Trophoblast cell (in vitro differentiated cells and primary cell): ENCODE results near the gene PRMT9.

ENCODE experiments used
- DNase-seq, 2 donors: peaks; one replicate each; pipeline ENCODE4 v3.0.0-alpha.2; 2016
- H2AFZ ChIP-seq: 2 replicates; pipeline ENCODE4 v1.6.1; 2013; ENCODE audit warnings: low read length, moderate library complexity, mild to moderate bottlenecking; ENCODE audit not compliant: insufficient read depth, poor library complexity
- H2AK5ac ChIP-seq: 2 replicates; pipeline ENCODE4 v1.6.1; 2013; ENCODE audit warnings: mild to moderate bottlenecking, low read length
- H2BK120ac ChIP-seq: 2 replicates; pipeline ENCODE4 v1.6.1; 2013; ENCODE audit warnings: low read length, mild to moderate bottlenecking, moderate library complexity; ENCODE audit not compliant: insufficient read depth, poor library complexity
- H2BK12ac ChIP-seq: 2 replicates; pipeline ENCODE4 v1.6.1; 2013; ENCODE audit warnings: mild to moderate bottlenecking, low read length, moderate library complexity
- H2BK5ac ChIP-seq: 2 replicates; pipeline ENCODE4 v1.6.1; 2013; ENCODE audit warnings: low read length, low read depth, moderate library complexity, mild to moderate bottlenecking; ENCODE audit not compliant: poor library complexity
- H3K14ac ChIP-seq: 2 replicates; pipeline ENCODE4 v1.6.1; 2013; ENCODE audit warnings: mild to moderate bottlenecking, low read length
- H3K18ac ChIP-seq: 2 replicates; pipeline ENCODE4 v1.6.1; 2013; ENCODE audit warnings: mild to moderate bottlenecking, low read length
- H3K23ac ChIP-seq: 2 replicates; pipeline ENCODE4 v1.6.1; 2013; ENCODE audit warnings: low read length
- H3K27ac ChIP-seq: 2 replicates; pipeline ENCODE4 v1.5.1; 2013; ENCODE audit warnings: low read depth, mild to moderate bottlenecking, inconsistent platforms, low read length, moderate library complexity
- H3K27me3 ChIP-seq: 2 replicates; pipeline ENCODE4 v1.6.1; 2013; ENCODE audit warnings: inconsistent platforms, mild to moderate bottlenecking, low read length, moderate library complexity; ENCODE audit not compliant: insufficient read depth
- H3K36me3 ChIP-seq, 2 experiments: 1 replicate in 1 of 2; 2 replicates in 1 of 2; pipeline ENCODE4 v1.6.1; 2013; ENCODE audit warnings: low read length in 2 of 2, mild to moderate bottlenecking in 2 of 2, moderate library complexity in 1 of 2; ENCODE audit not compliant: insufficient read depth in 2 of 2, control insufficient read depth in 1 of 2
- H3K4ac ChIP-seq: 2 replicates; pipeline ENCODE4 v1.6.1; 2013; ENCODE audit warnings: low read depth, mild to moderate bottlenecking, low read length, moderate library complexity
- H3K4me1 ChIP-seq, 2 experiments: 1 replicate in 1 of 2; 2 replicates in 1 of 2; pipeline ENCODE4 v1.6.1; 2013; ENCODE audit warnings: low read length in 2 of 2, mild to moderate bottlenecking in 2 of 2, moderate library complexity in 1 of 2; ENCODE audit not compliant: insufficient read depth in 2 of 2, control insufficient read depth in 1 of 2
- H3K4me2 ChIP-seq: 2 replicates; pipeline ENCODE4 v1.6.1; 2013; ENCODE audit warnings: inconsistent platforms, mild to moderate bottlenecking, low read length, moderate library complexity
- H3K4me3 ChIP-seq: 2 replicates; pipeline ENCODE4 v1.5.1; 2013; ENCODE audit warnings: mild to moderate bottlenecking, low read depth, low read length, inconsistent platforms
- H3K79me1 ChIP-seq: one replicate; pipeline ENCODE4 v1.6.1; 2013; ENCODE audit warnings: low read length
- H3K79me2 ChIP-seq: 2 replicates; pipeline ENCODE4 v1.6.1; 2013; ENCODE audit warnings: low read length, mild to moderate bottlenecking; ENCODE audit not compliant: control insufficient read depth, insufficient read depth, poor library complexity
- H3K9ac ChIP-seq: 2 replicates; pipeline ENCODE4 v1.6.1; 2013; ENCODE audit warnings: mild to moderate bottlenecking, low read length
- H3K9me3 ChIP-seq: 2 replicates; pipeline ENCODE4 v1.6.1; 2013; ENCODE audit warnings: low read depth, mild to moderate bottlenecking, control low read depth, inconsistent platforms, low read length; ENCODE audit not compliant: insufficient read depth
- H4K12ac ChIP-seq: 2 replicates; pipeline ENCODE4 v1.6.1; 2013; ENCODE audit warnings: low read depth, mild to moderate bottlenecking, low read length, moderate library complexity
- H4K8ac ChIP-seq: 2 replicates; pipeline ENCODE4 v1.6.1; 2013; ENCODE audit warnings: low read depth, mild to moderate bottlenecking, low read length, moderate library complexity
- H4K91ac ChIP-seq: one replicate; pipeline ENCODE4 v1.6.1; 2013; ENCODE audit warnings: low read depth, mild to moderate bottlenecking, low read length, moderate library complexity
- WGBS: extraction: QIAGEN DNeasy Blood & Tissue Kit; methylation state at CpG from one replicate; pipeline ENCODE4 v1.1.7; 2013; ENCODE audit warnings: missing lambda C conversion rate; ENCODE audit not compliant: insufficient read length, insufficient coverage; ENCODE audit errors: extremely low coverage; 5-methylcytosine and 5-hydroxymethylcytosine counted together

PRMT9 gene

DNA sequence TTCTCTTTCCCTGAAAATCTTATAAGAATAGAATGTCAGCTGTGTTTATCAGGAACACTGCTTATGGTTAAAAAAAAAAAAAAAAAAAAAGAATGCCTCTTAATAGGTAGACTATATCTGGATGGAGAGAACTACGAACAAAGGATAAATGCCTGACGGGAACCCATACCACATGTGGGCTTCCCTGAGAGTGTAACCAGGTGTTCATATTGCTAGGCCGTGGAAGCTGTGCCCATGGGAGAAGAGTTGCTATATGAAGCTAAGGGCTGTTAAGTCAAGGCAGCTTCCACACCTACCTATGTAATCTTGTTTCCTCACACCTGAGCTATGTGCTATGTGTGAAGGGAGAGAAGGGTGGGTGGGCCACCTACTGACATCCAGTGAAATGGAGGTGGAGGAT is 39.5 kb downstream of the PRMT9 start:
- Histone ChIP-seq H3K14ac (no peak overlapping the region), H3K4me3 (no peak overlapping the region), H2AFZ (no peak overlapping the region), H2BK120ac (no peak overlapping the region), H3K4ac (no peak overlapping the region), H2BK5ac (no peak overlapping the region), H3K9me3 (no peaks in the 10 kb centered on the region), H2AK5ac (no peak overlapping the region), H3K9ac (no peak overlapping the region), H3K4me1 (no peaks in the 10 kb centered on the region), H2BK12ac (no peak overlapping the region), H4K12ac (no peak overlapping the region), H3K23ac (no peak overlapping the region), H3K18ac (no peak overlapping the region), H3K27me3 (no peaks in the 10 kb centered on the region), H3K36me3 (no peaks in the 10 kb centered on the region), H3K79me1 (no peaks in the 10 kb centered on the region), H3K27ac (no peak overlapping the region), H3K4me2 (no peak overlapping the region), H4K8ac (no peak overlapping the region), H3K79me2 (no peaks in the 10 kb centered on the region), H4K91ac (no peak overlapping the region)
- peak; percentile 11 to 13 for DNase-seq
- WGBS: no CpG with 5 or more reads among the region's 3 CpGs

DNA sequence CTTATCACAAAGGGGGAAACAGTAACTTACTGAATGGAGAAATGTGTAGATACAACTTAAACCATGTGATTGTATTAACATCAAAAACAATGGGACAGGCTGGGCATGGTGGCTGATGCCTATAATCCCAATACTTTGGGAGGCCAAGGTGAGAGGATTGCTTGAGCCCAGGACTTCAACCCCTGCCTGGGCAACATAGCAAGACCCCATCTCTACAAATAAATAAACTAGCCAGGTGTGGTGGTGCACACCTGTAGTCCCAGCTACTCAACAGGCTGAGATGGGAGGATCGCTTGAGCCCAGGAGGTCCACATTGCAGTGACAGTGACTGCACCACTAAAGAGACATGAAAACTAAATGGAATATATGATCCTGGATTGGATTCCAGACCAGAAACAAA is 40.3 kb downstream of the PRMT9 start:
- H2AFZ ChIP-seq: no peak overlapping the region
- no peak overlapping the region for H3K4me2 ChIP-seq
- H3K18ac ChIP-seq: no peak overlapping the region
- no peaks in the 10 kb centered on the region for H3K36me3 ChIP-seq
- no peaks in the 10 kb centered on the region for H3K27me3 ChIP-seq
- H2BK12ac ChIP-seq: no peak overlapping the region
- no peak overlapping the region for H3K27ac ChIP-seq
- DNase-seq: no peak
- WGBS: no CpG with 5 or more reads among the region's 1 CpG
- H3K79me1 ChIP-seq: no peaks in the 10 kb centered on the region
- no peak overlapping the region for H2AK5ac ChIP-seq
- no peaks in the 10 kb centered on the region for H3K79me2 ChIP-seq
- no peak overlapping the region for H2BK120ac ChIP-seq
- no peak overlapping the region for H3K9ac ChIP-seq
- H4K12ac ChIP-seq: no peak overlapping the region
- H3K4ac ChIP-seq: no peak overlapping the region
- no peak overlapping the region for H3K4me3 ChIP-seq
- H3K9me3 ChIP-seq: no peaks in the 10 kb centered on the region
- no peak overlapping the region for H3K14ac ChIP-seq
- H3K4me1 ChIP-seq: no peaks in the 10 kb centered on the region
- no peak overlapping the region for H2BK5ac ChIP-seq
- no peak overlapping the region for H4K91ac ChIP-seq
- no peak overlapping the region for H3K23ac ChIP-seq
- no peak overlapping the region for H4K8ac ChIP-seq

DNA sequence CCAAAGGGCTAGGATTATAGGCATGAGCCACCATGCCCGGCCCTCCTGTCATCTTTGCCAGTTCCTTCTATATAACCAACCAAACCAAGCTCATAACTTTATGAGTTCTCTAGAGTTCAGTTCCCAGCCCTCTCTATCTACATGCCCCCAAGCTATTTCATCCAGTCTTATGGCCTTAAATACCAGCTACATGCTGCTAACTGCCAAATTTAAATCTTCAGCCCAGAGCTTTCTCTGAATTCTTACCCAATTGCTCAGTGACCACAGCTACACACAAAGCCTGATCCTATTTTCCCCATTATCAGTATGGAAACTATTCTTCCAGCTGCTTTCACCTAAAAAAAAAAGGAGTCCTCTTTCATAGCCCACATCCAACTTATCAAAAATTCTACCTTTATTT is 43.6 kb downstream of the PRMT9 start:
- no CpG with 5 or more reads among the region's 1 CpG for WGBS
- Histone ChIP-seq H3K4me2 (no peak overlapping the region), H2BK120ac (no peak overlapping the region), H3K14ac (no peak overlapping the region), H3K27ac (no peak overlapping the region), H3K23ac (no peak overlapping the region), H3K36me3 (no peaks in the 10 kb centered on the region), H3K27me3 (no peaks in the 10 kb centered on the region), H4K12ac (no peak overlapping the region), H3K4me3 (no peak overlapping the region), H3K79me2 (no peaks in the 10 kb centered on the region), H4K91ac (no peak overlapping the region), H2AFZ (no peak overlapping the region), H2BK12ac (no peak overlapping the region), H3K9ac (no peak overlapping the region), H2BK5ac (no peak overlapping the region), H3K9me3 (no peaks in the 10 kb centered on the region), H3K4me1 (no peaks in the 10 kb centered on the region), H3K4ac (no peak overlapping the region), H2AK5ac (no peak overlapping the region), H3K79me1 (no peaks in the 10 kb centered on the region), H3K18ac (no peak overlapping the region), H4K8ac (no peak overlapping the region)
- no peak for DNase-seq

DNA sequence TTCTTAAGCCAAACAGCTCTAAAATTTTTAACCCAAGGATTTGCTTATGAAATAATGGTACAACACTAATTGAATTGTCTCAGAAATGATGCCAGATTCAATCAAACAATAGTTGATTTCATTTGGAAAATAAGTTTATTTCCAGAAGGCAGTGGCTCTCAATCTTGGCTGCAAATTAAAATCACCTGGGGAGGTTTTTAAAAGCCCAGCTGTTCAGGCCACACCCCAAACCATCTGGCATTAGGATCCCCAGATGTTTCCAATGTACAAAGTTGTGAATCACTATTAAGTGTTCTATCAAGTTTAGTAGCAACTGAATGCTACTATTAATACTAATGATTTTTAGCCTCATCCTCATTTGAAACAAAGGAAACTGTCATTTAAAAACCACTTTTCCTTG is 44.6 kb downstream of the PRMT9 start:
- H4K12ac ChIP-seq: no peak overlapping the region
- H3K79me1 ChIP-seq: no peaks in the 10 kb centered on the region
- H2BK5ac ChIP-seq: no peak overlapping the region
- DNase-seq: no peak
- H2BK120ac ChIP-seq: no peak overlapping the region
- H3K4me2 ChIP-seq: no peak overlapping the region
- no peak overlapping the region for H3K27ac ChIP-seq
- H2BK12ac ChIP-seq: no peak overlapping the region
- no peaks in the 10 kb centered on the region for H3K27me3 ChIP-seq
- H3K36me3 ChIP-seq: peaks cover 2 to 4% of the 10 kb centered on the region in 2 experiments
- H2AFZ ChIP-seq: no peak overlapping the region
- no peak overlapping the region for H3K4ac ChIP-seq
- no peaks in the 10 kb centered on the region for H3K4me1 ChIP-seq
- no peak overlapping the region for H4K91ac ChIP-seq
- no peak overlapping the region for H3K18ac ChIP-seq
- no peak overlapping the region for H2AK5ac ChIP-seq
- no peak overlapping the region for H3K9ac ChIP-seq
- no peak overlapping the region for H3K23ac ChIP-seq
- no peaks in the 10 kb centered on the region for H3K79me2 ChIP-seq
- no peak overlapping the region for H3K4me3 ChIP-seq
- H3K9me3 ChIP-seq: no peaks in the 10 kb centered on the region
- H4K8ac ChIP-seq: no peak overlapping the region
- no peak overlapping the region for H3K14ac ChIP-seq
